Measurements from ENCODE around the gene TUBB4B.

TUBB4B gene

DNA sequence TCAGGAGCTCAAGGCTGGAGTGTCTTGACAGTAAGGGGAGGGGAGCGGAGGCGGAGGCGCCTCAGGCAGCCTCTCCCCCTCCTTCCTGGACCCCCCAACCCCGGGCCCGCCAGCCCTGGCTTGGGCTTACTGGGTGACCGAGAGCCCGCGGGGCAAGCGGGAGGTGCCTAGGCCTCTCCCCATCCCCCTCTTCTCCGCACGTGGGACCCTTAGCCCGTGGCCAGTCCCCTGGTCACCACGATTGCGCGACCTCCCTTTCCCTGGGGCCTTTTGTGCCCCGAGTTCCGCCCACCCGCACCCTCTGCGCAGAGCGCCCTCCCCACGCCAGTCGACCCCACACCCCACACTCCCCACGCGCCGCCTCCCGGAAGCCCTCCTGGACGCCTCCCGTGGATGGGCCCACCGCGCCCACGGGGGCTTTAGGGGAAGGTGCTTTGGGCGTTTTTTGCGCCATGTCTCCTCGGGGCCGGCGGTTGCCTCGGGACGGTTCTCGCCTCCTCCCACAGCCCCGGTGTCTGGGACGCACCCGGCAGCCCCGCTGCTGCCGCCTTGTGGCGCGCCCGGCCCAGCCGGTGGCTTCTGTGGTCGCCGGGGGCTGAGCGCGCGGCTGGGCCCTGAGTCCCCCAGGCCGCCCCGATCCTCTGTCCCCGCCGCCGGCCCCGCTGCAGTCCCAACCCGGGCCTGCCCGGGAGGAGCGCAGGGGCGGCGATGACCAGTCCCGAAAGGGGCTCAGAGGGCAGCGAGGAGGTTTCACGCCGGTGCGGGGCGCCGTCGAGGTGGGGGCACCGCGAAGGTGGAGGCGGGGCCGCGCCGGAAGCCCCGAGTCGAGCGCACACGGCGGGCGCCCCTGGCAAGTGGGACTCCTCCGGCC lies 39.6 kb downstream of the TUBB4B start:
- Histone ChIP-seq H3K36me3 (ENCODE audit: insufficient read depth, low read length) (no peaks in the 10 kb centered on the region), H3K4me2 (ENCODE audit: insufficient read depth, low read length) (no peak overlapping the region), H3K4me1 (ENCODE audit: insufficient read depth, low read length) (no peaks in the 10 kb centered on the region), H3K27me3 (ENCODE audit: insufficient read depth, low read length, poor library complexity) (no peaks in the 10 kb centered on the region), H4K20me1 (ENCODE audit: insufficient read depth, low read length) (no peaks in the 10 kb centered on the region), H3K9ac (ENCODE audit: low read depth, low read length) (no peak overlapping the region), H3K27ac (ENCODE audit: low read length) (no peak overlapping the region), H2AFZ (ENCODE audit: low read depth, low read length) (no peak overlapping the region), H3K9me3 (ENCODE audit: insufficient read depth, low read length, severe bottlenecking) (no peaks in the 10 kb centered on the region), H3K79me2 (ENCODE audit: insufficient read depth, low read length) (no peaks in the 10 kb centered on the region), H3K4me3 (ENCODE audit: low read depth in 1 of 2, low read length in 2 of 2) (no peak overlapping the region)
- ATAC-seq (ENCODE audit: insufficient read depth, low read depth), result no peak
- TF ChIP-seq EZH2 (IDR thresholded peaks at IDR 0.05; ENCODE audit: borderline replicate concordance, low read depth, low read length, severe bottlenecking), result no peak
- TF ChIP-seq, protein P1, sequence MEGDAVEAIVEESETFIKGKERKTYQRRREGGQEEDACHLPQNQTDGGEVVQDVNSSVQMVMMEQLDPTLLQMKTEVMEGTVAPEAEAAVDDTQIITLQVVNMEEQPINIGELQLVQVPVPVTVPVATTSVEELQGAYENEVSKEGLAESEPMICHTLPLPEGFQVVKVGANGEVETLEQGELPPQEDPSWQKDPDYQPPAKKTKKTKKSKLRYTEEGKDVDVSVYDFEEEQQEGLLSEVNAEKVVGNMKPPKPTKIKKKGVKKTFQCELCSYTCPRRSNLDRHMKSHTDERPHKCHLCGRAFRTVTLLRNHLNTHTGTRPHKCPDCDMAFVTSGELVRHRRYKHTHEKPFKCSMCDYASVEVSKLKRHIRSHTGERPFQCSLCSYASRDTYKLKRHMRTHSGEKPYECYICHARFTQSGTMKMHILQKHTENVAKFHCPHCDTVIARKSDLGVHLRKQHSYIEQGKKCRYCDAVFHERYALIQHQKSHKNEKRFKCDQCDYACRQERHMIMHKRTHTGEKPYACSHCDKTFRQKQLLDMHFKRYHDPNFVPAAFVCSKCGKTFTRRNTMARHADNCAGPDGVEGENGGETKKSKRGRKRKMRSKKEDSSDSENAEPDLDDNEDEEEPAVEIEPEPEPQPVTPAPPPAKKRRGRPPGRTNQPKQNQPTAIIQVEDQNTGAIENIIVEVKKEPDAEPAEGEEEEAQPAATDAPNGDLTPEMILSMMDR (IDR thresholded peaks at IDR 0.05; ENCODE audit: borderline replicate concordance, extremely low read depth, low read length, poor library complexity, severe bottlenecking), result no peak
- DNase-seq, result no peak

DNA sequence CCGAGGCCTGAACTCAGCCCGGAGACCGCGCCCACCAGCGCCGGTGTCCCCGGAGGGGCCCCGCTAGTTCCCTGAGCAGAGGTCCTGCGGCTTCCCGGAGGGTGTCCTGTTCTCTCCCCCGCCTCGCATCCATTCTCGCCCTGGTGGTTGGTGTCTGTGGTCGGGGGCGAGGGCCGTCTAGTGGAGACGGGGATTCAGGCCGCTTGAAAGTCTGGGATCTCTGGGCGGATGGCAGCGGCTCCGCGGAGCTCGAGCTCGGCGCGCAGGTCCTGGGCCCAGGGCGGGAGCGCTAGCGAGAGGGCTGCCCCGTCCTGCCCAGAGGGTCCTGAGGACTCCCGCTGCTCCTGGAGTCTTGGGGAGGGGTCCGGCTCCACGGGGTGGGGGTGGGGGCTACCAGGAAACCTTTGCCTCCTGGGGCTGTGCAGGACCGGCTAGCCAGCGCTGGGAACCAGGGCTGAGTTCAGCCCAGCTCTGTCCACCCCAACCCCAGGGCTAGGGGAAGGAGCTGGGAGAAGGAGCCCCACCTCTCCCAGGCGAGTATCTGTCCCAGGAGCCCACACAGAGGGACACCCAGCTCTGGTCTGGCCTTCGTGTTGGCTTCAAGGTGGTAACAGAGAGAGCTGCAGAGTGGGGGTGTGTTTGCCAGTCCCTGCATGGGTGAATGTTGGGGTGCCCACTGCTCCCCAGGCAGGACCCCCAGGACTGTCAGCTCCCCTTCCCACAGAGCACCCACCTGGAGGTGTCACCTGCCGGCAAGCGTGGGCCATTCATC lies 40.4 kb downstream of the TUBB4B start:
- no peak for TF ChIP-seq EZH2 (IDR thresholded peaks at IDR 0.05; ENCODE audit: borderline replicate concordance, low read depth, low read length, severe bottlenecking)
- TF ChIP-seq, protein P1 (IDR thresholded peaks at IDR 0.05; ENCODE audit: borderline replicate concordance, extremely low read depth, low read length, poor library complexity, severe bottlenecking), result no peak
- Histone ChIP-seq H3K27me3 (ENCODE audit: insufficient read depth, low read length, poor library complexity) (no peaks in the 10 kb centered on the region), H2AFZ (ENCODE audit: low read depth, low read length) (no peak overlapping the region), H3K4me2 (ENCODE audit: insufficient read depth, low read length) (no peak overlapping the region), H3K36me3 (ENCODE audit: insufficient read depth, low read length) (no peaks in the 10 kb centered on the region), H3K79me2 (ENCODE audit: insufficient read depth, low read length) (no peaks in the 10 kb centered on the region), H4K20me1 (ENCODE audit: insufficient read depth, low read length) (no peaks in the 10 kb centered on the region), H3K9ac (ENCODE audit: low read depth, low read length) (no peak overlapping the region), H3K4me1 (ENCODE audit: insufficient read depth, low read length) (no peaks in the 10 kb centered on the region), H3K4me3 (ENCODE audit: low read depth in 1 of 2, low read length in 2 of 2) (no peak overlapping the region), H3K27ac (ENCODE audit: low read length) (no peak overlapping the region), H3K9me3 (ENCODE audit: insufficient read depth, low read length, severe bottlenecking) (no peaks in the 10 kb centered on the region)
- no peak for ATAC-seq (ENCODE audit: insufficient read depth, low read depth)
- DNase-seq, result no peak

DNA sequence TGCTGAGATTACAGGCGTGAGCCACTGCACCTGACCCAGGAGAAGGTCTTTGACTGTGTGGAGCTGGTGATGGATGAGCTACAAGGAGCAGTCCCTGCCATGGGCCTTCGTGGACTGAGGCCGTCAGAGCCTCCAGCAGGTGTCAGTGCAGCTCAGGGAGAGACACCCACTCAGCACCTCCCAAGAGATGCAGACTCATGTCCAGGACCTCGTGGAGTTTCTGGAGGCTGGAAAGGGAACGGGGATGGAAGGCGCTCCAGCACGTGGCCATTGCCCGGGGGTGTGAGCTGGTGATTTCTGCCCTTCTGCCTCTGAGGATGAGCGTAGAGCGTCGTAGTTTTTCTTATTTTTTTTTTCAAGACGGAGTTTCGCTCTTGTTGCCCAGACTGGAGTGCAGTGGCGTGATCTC lies 45.9 kb downstream of the TUBB4B start:
- DNase-seq (peak; percentile 51), ATAC-seq (ENCODE audit: insufficient read depth, low read depth) (peak; percentile 85)
- H3K4me3 ChIP-seq (ENCODE audit: low read depth in 1 of 2, low read length in 2 of 2), result no peak overlapping the region
- H3K79me2 ChIP-seq (ENCODE audit: insufficient read depth, low read length), result no peaks in the 10 kb centered on the region
- H3K9ac ChIP-seq (ENCODE audit: low read depth, low read length), result no peak overlapping the region
- H3K9me3 ChIP-seq (ENCODE audit: insufficient read depth, low read length, severe bottlenecking), result no peaks in the 10 kb centered on the region
- no peaks in the 10 kb centered on the region for H3K36me3 ChIP-seq (ENCODE audit: insufficient read depth, low read length)
- no peaks in the 10 kb centered on the region for H4K20me1 ChIP-seq (ENCODE audit: insufficient read depth, low read length)
- no peak overlapping the region for H3K4me2 ChIP-seq (ENCODE audit: insufficient read depth, low read length)
- H3K27ac ChIP-seq (ENCODE audit: low read length), result no peak overlapping the region
- H3K27me3 ChIP-seq (ENCODE audit: insufficient read depth, low read length, poor library complexity), result no peaks in the 10 kb centered on the region
- TF ChIP-seq, protein P1 (IDR thresholded peaks at IDR 0.05; ENCODE audit: borderline replicate concordance, extremely low read depth, low read length, poor library complexity, severe bottlenecking), result peak; percentile 70
- TF ChIP-seq EZH2 (IDR thresholded peaks at IDR 0.05; ENCODE audit: borderline replicate concordance, low read depth, low read length, severe bottlenecking), result no peak
- H3K4me1 ChIP-seq (ENCODE audit: insufficient read depth, low read length), result no peaks in the 10 kb centered on the region
- no peak overlapping the region for H2AFZ ChIP-seq (ENCODE audit: low read depth, low read length)

All from DND-41 (cell line).